HG03520 (cell line): ENCODE measurements around the gene TMEM30A.

Source experiments
- ATAC-seq: cut with Tn5 transposase; IDR thresholded peaks from one replicate; pipeline ENCODE4 v1.9.1; 2021; ENCODE audit warnings: mild to moderate bottlenecking, moderate library complexity; ENCODE audit not compliant: unreplicated experiment

The TMEM30A gene

GRCh38 chr6:75266716-75267291 lies 17.8 kb downstream of the TMEM30A start:
- ATAC-seq, result peak; percentile 87

GRCh38 chr6:75263401-75263750 lies 21.2 kb downstream of the TMEM30A start:
- no peak for ATAC-seq

DNA sequence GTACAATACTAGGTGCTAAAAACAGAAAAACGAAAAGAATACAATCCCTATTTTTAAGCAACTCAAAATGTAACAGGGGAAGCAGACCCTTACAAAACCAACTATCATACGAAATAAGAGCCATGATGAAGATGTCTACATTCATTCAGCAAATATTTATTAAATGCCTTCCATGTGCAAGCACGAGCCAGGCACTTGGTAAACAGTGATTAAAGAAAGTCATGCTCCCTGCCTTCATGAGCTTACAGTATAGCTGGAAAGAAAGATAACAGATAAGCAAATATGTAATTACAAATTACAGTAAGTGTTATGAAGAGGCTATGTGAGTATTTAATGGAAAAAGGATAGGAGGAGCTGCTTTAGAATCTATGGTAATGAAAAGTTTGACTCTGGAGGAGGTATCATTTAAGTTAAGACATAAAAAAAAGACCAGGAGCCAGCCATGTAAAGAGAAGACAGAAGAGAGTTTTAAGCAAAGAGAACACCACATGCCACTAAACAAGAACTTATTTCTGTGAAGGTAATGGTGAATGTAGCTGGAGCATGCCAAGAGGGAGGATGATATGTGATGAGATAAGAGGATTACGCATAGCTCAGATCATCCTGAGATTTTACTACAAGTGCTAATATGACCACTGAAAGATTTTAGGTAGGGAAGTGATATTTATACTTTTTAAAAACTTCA lies 21.7 kb downstream of the TMEM30A start:
- ATAC-seq, result no peak

GRCh38 chr6:75261299-75261698 lies 23.3 kb downstream of the TMEM30A start:
- no peak for ATAC-seq

GRCh38 chr6:75257343-75258087 lies 27.1 kb downstream of the TMEM30A start:
- ATAC-seq, result no peak

- no peak for ATAC-seq
These were observed 34.0 kb downstream of the TMEM30A start for GRCh38 chr6:75250552-75250951.

- no peak for ATAC-seq
These were observed 34.8 kb downstream of the TMEM30A start for GRCh38 chr6:75249837-75250236.

- no peak for ATAC-seq
These were observed 38.2 kb downstream of the TMEM30A start for GRCh38 chr6:75246386-75246785.

GRCh38 chr6:75244063-75244584 lies 40.5 kb downstream of the TMEM30A start:
- peak; percentile 9 for ATAC-seq

- peak; percentile 92 for ATAC-seq
These were observed 41.1 kb downstream of the TMEM30A start, which contains the start of gene COX7A2 for GRCh38 chr6:75243333-75244062. COX7A2 (minus strand) TSS chr6:75243801; CDS start chr6:75243734, 67 bp downstream.

- ATAC-seq, result no peak
These were observed 48.0 kb downstream of the TMEM30A start for GRCh38 chr6:75236630-75237029.

DNA sequence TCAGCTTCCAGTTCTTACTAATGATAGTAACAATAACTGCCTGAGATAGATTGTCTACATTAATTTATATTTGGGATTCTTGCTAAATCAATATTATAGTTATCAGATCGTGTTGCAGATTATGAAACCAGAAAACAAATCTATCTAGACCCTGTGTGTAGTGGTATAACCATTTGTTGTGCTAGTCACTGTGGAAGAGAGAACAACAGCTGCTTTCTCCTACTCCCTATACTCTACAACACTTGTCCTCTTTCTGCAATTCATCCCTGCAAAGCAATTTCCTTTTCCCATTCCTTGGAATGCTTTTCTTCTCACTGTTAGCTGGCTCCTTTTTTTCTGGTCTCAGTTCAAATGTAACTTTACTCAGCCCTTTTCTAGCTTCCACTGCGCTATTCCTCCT lies 49.3 kb downstream of the TMEM30A start:
- ATAC-seq, result no peak

DNA sequence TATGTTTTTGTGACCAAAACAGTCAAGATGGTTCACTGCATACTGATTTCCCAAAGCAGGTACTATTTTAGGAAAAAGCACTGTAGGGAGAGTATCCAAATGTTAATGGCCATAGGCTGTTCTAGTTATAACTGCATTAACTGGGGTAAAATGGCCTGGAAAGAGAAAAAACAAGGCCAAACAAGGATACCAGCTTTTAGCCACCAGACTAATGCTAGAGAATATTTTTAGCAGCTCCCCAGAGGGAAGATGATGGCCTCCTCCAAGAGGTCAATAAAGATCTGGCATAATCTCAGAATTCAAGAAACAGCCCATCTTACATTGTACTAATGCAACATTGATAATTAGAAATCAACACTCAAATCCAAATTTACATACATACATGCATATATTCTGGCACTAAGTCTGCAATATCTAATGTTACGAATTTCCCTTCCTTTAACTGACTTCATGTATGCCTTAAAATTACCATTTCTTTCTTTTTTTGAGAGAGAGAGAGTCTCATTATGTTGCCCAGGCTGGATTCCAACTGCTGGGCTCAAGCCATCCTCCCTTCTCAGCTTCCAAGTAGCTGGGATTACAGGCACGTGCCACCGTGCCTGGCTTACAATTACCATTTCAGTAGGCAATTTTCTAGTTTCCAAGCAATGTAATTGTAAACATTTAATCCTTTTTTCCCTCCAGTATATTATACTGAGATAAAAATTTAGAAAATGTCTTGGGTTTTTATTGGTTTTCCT lies 50.3 kb downstream of the TMEM30A start:
- no peak for ATAC-seq

DNA sequence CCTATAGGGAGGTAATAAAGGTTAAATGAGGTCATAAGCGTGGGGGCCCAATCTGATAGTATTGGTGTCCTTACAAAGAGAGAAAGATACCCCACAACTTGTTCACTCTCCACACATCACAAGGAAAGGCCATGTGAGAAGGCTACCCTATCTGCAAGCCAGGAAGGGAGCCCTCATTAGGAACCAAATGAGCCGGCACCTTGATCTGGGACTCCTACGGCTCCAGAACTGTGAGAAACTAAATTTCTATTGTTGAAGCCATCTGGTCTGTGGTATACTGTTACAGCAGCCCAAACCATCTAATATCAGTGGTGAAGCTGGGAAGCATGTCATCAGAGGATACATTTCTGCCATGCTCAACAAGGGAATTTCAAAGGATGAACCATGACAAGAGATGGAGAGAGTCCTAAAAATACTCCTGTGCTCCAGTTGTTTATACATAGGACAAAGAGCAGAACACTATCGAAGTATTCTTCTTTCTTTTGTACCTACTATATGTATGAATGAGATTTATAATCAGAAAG lies 51.4 kb downstream of the TMEM30A start:
- no peak for ATAC-seq

DNA sequence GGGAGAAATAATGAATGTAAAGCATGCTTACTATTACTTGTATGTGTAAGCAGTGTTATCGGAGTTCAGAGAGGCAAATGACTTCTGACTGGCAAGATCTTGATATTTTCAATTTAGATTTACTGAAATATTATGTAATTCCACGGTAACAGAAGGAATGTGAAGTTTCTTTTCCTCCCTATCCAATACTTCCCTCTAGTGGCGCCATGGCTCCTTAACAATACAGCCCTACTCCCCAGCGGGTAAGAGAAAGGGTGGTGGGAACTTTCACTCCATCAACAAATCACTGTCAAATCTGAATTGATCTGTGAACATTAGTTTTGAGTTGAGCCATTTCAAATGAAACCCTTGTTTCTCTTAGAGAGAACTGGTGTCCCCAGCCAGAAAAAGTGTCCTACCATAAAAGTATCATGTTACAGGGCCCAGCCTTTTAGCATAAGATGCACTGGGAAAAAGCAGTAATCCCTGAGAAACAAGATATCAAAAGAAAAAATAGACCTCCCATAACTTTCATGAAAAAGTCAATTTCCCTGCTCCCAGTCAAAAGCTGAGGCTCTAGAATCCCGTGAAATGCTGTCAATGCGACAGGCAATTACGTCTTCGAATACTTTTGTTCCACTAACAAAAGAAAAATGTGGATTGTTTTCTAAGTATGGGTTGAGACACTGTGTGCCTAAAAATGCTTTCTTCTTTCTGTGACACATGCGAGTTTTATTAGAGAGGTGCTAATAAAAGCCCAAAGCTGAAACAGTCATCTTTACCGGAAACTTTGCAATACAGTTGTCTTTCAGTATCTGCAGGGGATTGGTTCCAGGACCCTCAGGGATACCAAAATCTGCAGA lies 53.9 kb downstream of the TMEM30A start:
- ATAC-seq, result no peak

DNA sequence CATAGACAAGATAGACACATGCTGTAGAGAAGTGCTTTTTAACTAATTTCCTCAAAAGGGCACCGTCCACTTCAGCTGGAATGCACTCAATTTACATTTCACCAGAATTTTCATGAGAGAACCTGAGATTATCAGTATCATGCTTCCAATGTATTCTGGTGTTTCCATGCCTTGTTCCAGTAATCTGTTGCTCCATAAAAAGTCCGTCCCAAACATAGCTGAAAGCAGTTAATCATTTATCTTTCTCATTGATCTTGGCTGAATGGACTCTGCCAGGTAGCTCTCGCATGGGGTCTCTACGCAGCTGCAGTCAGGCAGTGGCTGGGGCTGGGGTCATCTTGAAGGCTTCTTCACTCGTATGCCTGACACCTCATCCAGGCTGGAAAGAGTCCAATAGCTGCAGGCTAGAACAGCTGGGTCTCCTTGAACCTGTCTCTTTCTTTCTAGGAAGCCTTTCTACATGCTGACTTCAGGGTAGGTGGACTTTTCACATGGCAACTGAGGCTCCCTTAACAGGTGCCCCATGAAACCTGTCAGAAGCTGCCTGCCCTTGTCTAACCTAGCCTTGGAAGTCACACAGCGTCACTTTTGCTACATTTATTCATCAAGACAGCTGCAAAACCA lies 60.2 kb downstream of the TMEM30A start:
- ATAC-seq, result no peak

DNA sequence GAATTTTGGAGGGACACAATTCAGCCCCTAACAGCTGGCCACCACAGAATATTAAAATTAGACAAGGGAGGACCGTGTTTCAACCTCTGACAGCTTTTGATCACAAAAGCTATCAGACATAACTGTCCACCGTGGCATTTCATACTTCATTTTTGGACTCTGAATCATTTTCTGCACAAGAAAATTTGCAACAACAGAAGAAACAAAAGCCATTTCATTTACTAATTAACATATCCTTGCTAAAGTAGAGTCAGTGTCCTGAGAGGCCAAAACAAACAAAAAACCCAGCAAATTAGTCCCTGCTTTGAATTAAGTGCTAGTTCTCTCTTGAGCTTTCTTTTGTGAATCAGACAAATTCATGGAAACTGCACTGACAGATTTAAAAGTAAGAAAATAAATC lies 61.2 kb downstream of the TMEM30A start:
- ATAC-seq, result no peak

DNA sequence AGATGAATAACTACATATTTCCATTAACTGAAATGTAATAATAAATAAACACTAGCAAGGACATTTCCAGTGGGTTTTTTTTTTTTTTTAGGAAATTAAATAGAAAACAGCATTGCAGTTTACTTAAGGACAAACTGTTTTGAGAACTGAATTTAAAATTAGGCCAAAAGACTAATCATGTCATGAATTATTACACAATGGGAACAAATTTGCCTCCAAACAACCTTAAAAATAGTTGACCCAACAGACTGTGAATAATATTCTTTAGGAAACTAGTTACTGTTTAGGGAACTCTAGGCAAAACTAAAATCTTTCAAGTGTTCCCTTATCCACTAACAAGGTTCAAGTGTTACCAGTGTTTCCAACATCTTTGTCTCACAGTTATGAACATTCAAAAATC lies 62.3 kb downstream of the TMEM30A start:
- ATAC-seq, result no peak

GRCh38 chr6:75221116-75221515 lies 63.5 kb downstream of the TMEM30A start:
- no peak for ATAC-seq
